T-helper 22 cell (primary cell): ENCODE data around the gene ASPSCR1.

Experiments
- DNase-seq: peaks from one replicate; pipeline ENCODE4 v3.0.0-alpha.2; 2020; ENCODE audit warnings: low read depth

ASPSCR1 gene

DNA sequence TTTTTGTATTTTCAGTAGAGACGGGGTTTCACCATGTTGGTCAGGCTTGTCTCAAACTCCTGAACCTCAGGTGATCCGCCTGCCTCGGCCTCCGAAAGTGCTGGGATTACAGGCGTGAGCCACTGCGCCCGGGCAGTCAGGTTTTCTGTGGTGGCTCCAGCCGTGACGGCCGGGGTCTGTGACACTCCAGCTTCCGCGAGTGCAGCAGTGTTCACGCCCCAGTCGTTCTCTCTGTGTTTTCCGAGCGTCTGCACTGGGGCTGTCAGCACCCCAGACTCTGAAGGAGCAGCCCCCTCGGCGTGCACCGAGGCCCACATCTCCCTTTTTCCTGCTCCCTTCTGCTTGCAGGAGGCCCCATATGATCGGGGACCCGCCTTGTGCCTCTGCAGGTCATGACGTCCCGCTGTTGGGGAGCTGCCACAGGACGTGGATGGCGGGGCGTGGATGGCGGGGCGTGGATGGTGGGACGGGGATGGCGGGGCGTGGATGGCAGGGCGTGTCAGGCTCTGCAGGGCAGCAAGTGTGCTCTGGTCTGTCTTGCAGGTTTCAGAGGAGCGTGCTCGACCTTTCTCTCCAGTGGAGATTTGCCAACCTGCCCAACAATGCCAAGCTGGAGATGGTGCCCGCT lies 5.7 kb downstream of the ASPSCR1 start:
- no peak for DNase-seq

DNA sequence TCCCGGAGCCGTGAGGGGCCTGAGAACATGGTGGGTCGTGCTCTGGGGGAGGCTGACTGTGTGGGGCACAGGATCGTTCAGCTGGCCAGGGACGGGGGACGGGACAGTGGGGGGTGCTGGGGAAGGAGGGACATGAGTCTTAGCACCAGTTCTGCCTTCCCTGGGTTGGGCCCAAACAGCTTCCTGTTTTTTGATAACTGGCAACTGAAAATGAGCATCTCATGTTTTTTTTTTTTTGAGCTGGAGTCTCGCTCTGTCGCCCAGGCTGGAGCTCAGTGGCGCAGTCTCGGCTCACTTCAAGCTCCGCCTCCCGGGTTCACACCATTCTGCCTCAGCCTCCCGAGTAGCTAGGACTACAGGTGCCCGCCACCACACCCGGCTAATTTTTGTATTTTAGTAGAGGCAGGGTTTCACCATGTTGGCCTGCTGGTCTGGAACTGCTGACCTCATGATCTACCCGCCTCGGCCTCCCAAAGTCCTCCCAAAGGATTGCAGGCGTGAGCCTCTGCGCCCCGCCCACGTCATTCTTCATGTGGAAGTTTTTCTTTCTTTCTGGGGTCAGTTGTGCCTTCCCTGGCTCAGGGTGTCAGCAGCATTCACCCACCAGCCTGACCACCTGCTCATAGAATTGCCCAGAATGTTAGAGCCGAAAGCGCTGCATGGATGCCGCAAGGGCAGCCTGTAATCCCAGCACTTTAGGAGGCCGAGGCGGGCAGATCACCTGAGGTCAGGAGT lies 6.4 kb downstream of the ASPSCR1 start:
- DNase-seq = no peak

- DNase-seq = no peak
Measured at GRCh38 chr17:81984773-81985410, 7.5 kb downstream of the ASPSCR1 start.

DNA sequence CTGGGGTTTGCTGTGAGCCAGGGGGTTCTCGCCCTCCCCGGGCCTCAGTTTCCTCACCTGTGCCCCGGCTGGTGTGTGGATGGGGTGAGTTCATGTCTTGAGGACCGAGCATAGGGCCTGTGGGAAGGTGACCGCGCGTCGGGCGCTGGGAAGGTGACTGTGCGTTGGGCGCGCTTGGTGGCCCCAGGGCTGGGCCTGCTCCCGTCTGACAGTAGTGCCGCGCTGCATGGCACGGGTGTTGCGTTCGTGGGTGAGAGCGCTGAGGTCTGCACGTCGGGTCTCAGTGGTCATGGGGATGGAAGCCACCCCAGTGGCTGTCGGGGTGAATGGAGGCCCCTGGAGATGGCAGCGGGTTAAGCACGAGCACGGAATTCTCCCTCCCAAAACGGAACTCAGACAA lies 9.2 kb downstream of the ASPSCR1 start:
- no peak for DNase-seq

DNA sequence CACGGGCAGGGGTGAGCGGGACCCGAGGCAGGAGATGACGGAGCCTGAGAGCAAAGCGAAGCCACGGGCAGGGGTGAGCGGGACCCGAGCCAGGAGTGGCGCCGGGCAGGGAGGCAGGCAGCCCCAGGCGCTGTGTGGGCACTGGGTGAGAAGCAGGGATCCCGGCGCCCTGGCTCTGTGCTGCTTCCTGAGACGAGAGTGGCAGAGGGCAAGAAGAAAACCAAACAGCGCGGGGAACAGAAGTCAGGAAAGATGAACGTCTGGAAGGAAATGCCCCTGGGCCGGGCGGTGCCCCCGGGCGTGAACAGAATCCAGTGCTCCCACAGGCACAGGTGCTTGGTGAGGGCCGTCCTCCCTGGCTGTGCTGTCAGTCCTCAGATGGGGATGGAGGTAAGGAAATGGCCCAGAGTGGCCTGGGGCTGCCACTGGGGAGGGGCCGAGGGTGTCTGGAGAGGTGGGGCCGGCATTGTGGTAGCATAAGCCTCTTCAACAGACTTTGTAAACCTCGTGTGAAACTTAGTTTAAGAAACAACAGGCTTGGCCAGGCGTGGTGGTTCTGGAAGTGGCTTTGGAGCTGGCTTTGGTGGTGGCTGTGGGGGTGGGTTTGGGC lies 9.8 kb downstream of the ASPSCR1 start:
- DNase-seq = no peak

- no peak for DNase-seq
Measured at GRCh38 chr17:81990836-81991683, 13.6 kb downstream of the ASPSCR1 start.

- DNase-seq = no peak
Measured at GRCh38 chr17:81991684-81992305, 14.4 kb downstream of the ASPSCR1 start.

GRCh38 chr17:81992306-81993102 lies 15.1 kb downstream of the ASPSCR1 start:
- DNase-seq = no peak

DNA sequence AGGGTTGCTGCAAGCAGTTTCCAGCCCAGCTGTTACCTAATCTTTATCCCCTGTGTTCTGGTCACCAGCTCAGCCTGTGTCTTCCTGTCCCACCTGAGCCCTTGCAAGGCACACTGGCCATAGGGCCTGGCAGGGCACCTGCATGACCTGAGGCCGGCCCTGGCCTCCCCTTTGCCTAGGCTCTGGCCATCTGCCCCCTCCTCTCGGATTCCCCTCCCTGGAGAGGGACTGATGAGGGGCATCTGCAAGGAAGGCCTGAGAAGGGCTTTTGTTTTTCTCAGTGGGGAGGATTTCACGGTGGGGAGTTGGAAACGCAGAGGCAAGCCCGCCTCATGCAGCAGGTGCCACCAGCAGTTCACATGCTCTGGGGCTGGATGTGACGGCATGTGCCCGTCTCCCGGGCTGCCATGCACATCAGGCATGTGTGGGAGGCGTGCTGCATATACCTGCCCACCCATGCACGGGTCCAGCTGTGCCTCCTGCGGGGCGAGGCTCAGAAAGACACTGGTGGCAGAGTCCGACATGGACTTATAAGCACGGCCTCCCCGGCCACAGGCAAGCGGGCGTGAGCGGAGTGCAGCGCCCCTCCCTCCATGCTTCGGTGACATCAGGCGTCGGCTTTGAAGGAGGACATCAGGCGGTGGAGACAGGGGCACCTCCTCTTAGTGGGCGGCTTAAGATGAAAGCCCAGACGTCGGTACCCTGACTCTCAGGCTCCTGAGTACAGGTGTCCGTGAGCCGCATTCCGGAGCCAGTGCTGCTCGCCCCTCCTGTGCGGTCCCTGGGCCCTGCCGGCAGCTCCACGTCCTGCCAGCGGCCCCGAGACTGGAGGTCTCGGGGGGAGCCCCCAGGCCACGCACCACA lies 16.5 kb downstream of the ASPSCR1 start:
- DNase-seq = no peak

DNA sequence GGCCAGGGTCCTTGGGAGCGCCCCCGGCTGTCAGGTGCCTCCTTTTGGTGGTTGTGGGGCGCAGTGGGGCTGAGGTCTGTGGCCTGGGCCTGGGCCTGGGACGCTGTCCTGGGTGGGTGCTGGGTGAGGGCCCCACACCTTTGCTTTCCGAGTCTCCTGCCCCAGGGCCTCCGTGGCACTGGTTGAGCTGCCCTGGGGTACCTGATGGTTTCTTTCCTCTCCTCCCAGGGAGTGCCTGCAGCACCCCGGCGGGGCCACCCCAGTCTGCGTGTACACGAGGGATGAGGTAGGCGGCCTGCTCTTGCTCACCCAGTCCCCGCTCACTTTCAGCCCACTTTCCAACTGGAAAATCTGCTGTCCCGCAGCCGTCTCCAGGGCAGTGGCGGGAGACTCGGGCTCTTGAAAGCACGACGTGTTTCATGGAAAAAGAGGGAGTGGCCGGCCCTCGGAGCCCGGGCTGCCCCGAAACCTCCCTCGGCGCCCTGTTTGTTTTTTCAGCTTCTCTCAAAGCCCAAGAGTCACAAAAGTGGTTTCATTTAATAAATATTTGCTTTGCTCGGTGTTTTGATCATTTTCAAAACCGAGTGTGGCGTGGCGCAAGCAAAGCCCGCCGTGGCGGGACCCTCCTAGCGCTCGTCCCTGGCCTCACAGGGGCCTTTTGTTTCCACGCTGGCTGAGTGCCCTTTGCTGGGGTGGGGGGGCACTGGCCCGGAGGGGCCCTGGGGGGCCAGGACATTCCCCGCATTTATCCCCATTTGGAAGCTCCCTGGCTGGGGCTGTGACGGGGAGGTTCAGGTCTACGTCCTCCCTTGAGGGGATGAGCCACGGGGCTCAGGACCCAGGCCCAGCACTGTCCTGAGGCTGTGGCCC lies 17.4 kb downstream of the ASPSCR1 start:
- no peak for DNase-seq

DNA sequence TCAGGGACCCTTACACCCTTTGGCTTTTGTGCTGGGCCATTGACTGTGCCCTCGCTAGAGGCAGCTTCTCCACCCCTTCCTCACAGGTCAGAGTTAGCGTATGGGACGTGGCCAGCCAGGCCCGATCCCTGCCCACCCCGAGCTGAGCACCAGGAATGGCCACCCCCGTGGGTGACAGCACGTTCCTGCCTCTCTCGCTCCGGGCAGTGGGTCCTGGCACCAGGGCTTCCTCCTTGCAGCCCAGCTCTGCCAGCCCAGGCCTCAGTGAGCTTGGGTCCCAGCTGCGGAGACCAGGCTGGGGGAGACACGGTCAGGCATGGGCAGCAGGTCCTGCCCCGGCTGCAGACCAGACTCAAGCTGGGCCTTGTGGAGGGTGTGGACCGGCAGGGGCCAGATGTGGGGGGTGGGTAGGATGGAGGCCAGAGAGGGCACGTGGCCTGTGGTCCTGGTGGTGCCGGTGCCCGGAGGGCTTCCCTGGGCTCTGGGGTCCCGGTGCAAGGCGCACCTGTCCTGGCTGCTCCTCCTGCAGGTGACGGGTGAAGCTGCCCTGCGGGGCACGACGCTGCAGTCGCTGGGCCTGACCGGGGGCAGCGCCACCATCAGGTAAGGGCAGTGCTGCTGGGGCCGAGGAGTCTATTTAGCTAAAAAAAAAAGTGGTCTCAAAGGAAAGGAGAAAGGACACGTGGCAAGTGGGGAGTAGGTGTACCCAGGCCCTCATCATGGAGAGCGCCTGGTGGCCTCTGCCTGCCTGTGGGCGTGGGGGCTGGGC lies 18.2 kb downstream of the ASPSCR1 start:
- no peak for DNase-seq

DNA sequence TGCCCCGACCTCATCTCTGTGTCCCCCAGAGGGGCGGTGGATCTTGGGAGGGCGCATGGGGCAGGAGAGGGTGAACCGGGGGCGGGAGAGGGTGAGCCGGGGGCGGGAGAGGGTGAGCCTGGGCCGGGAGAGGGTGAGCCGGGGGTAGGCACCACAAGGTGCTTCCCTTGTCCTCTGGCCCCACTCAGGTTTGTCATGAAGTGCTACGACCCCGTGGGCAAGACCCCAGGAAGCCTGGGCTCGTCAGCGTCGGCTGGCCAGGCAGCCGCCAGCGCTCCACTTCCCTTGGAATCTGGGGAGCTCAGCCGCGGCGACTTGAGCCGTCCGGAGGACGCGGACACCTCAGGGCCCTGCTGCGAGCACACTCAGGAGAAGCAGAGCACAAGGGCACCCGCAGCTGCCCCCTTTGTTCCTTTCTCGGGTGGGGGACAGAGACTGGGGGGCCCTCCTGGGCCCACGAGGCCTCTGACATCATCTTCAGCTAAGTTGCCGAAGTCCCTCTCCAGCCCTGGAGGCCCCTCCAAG lies 18.9 kb downstream of the ASPSCR1 start:
- DNase-seq = no peak

- no peak for DNase-seq
Measured at GRCh38 chr17:81996757-81997441, 19.5 kb downstream of the ASPSCR1 start.

GRCh38 chr17:81998212-81998611 lies 20.8 kb downstream of the ASPSCR1 start:
- no peak for DNase-seq

DNA sequence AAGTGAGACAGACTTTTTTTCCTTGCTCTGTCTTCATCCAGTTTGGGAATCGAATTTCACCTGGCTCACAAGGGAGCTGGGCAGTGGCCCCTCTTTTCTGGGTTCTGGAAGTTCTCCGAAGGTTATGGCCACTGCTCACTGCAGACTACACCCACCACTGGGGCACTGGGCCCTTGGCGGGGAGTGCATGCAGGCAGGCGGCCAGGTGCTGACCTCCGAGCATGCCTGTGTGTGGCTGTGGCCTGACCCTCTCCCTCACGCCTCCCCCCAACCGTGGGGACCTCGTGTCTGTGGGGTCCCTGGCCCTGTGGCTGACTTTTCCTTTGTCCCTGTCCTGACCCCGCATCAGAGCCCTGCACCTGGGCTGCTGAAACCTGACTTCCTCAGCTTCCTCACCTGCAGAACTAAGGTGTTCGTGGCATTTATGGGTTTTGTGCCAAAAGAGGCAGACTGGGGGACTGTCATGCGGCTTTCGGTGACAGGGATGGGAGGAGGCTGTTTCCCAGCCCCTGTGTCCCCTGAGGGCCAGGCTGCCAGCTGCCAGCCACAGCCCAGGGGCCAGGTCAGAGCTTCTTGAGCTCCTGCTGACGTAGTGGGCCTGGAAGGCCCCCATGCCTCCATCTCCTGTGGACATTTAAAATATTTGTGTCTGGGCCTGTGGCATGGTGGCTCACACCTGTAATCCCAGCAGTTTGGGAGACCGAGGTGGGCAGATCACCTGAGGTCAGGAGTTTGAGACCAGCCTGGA lies 21.4 kb downstream of the ASPSCR1 start:
- no peak for DNase-seq

GRCh38 chr17:81999587-81999975 lies 22.2 kb downstream of the ASPSCR1 start:
- DNase-seq = no peak
